OCI-LY7 (cell line): ENCODE results near the gene SPDYE17. TPM values are rescaled to one million over a fixed set of nuclear protein-coding genes. Genes with fewer than 3 reads are reported as not detected.
"Not testable (repeated sequence)": the region's sequence is repeated elsewhere in the genome, so short reads cannot be mapped to it uniquely, and the experiment has no call there.

ENCODE experiments used
- Bru-seq: library from RNA; stranded (reverse); fragments of 400-500 nt; gene quantifications from one replicate; lab custom pipeline; 2021; lab: Mats Ljungman, UMichigan
- BruChase-seq, 2 experiments: library from RNA; stranded (reverse); fragments of 400-500 nt; gene quantifications; one replicate each; lab custom pipeline; 2021; lab: Mats Ljungman, UMichigan
- BruUV-seq: library from RNA; stranded (reverse); fragments of 400-500 nt; replicated peaks from 2 replicates; lab custom pipeline; 2021; lab: Mats Ljungman, UMichigan
- CTCF ChIA-PET: fragments of 300-600 bp; sonication (Branson Sonifier 250); formaldehyde crosslinking; loops from one replicate; lab custom pipeline; 2022; ENCODE audit warnings: antibody characterized with exemption; ENCODE audit not compliant: unreplicated experiment; lab: Charles Lee
- POLR2A ChIA-PET: fragments of 300-600 bp; sonication (Branson Sonifier 250); formaldehyde crosslinking; loops from one replicate; lab custom pipeline; 2022; ENCODE audit warnings: antibody characterized with exemption; lab: Charles Lee
- DNase-seq: peaks from one replicate; pipeline ENCODE4 v3.0.0-alpha.2; 2015; ENCODE audit warnings: low spot score
- H2AFZ ChIP-seq: fragments of 200-600 bp; sonication (generic), shearing (Covaris generic); 2 replicates; pipeline ENCODE4 v1.6.1; 2014; ENCODE audit warnings: mild to moderate bottlenecking, antibody characterized with exemption, low read length, moderate library complexity
- H3K27ac ChIP-seq: fragments of 200-600 bp; sonication (generic); 2 replicates; pipeline ENCODE4 v1.5.1; 2014; ENCODE audit warnings: mixed run types, low read depth, mild to moderate bottlenecking, moderate library complexity, low read length, inconsistent platforms; ENCODE audit not compliant: poor library complexity, severe bottlenecking
- H3K36me3 ChIP-seq: fragments of 200-600 bp; sonication (generic); 2 replicates; pipeline ENCODE4 v1.6.1; 2014; ENCODE audit warnings: mild to moderate bottlenecking, antibody characterized with exemption, low read length, moderate library complexity, mixed read lengths; ENCODE audit not compliant: insufficient read depth
- H3K4me1 ChIP-seq: fragments of 200-600 bp; sonication (generic); 2 replicates; pipeline ENCODE4 v1.5.1; 2014; ENCODE audit warnings: mild to moderate bottlenecking, low read length; ENCODE audit not compliant: insufficient read depth, poor library complexity, severe bottlenecking
- H3K4me2 ChIP-seq: fragments of 200-600 bp; sonication (generic); 2 replicates; pipeline ENCODE4 v1.6.1; 2014; ENCODE audit warnings: mild to moderate bottlenecking, low read length
- H3K4me3 ChIP-seq: fragments of 200-600 bp; sonication (generic); 2 replicates; pipeline ENCODE4 v1.5.1; 2014; ENCODE audit warnings: mild to moderate bottlenecking, low read depth, low read length; ENCODE audit not compliant: poor library complexity, severe bottlenecking
- H3K79me2 ChIP-seq: fragments of 200-600 bp; sonication (generic); 2 replicates; pipeline ENCODE4 v1.6.1; 2016; ENCODE audit warnings: low read depth, mild to moderate bottlenecking, low read length, moderate library complexity, mixed read lengths; ENCODE audit not compliant: insufficient read depth
- H3K9me2 ChIP-seq: fragments of 200-600 bp; sonication (generic); 2 replicates; pipeline ENCODE4 v1.6.1; 2016; ENCODE audit warnings: mild to moderate bottlenecking, low read length, mixed read lengths; ENCODE audit not compliant: insufficient read depth
- H3K9me3 ChIP-seq: fragments of 200-600 bp; sonication (generic); 2 replicates; pipeline ENCODE4 v1.6.1; 2014; ENCODE audit warnings: mild to moderate bottlenecking, mixed run types, low read length, mixed read lengths
- H4K20me1 ChIP-seq: fragments of 200-600 bp; sonication (generic); 2 replicates; pipeline ENCODE4 v1.6.1; 2014; ENCODE audit warnings: mild to moderate bottlenecking, antibody characterized with exemption, low read length, moderate library complexity, mixed read lengths; ENCODE audit not compliant: insufficient read depth
- intact Hi-C: fragments of 100-400 bp; cut with micrococcal nuclease; formaldehyde crosslinking; loops from one replicate; pipeline ENCODE4 v1.10.0; 2022; ENCODE audit not compliant: unreplicated experiment
- long read RNA-seq: library from polyadenylated mRNA; stranded (forward); transcript quantifications from one replicate; pipeline ENCODE4 v2.0.0, GENCODE V29; 2022
- total RNA-seq, 2 experiments: library from RNA; depleted of rRNA in 1 of 2; stranded (reverse); fragments of >200 nt in 1 of 2; shearing (Covaris generic) in 1 of 2; gene quantifications; 2 replicates each; pipeline ENCODE4 v1.2.3, GENCODE V29; 2014 to 2022

The SPDYE17 gene
- not detected in 2 replicates for total RNA-seq (2014; rRNA removed; shearing (Covaris generic))
- total RNA-seq (2022): not detected in 2 replicates
- not detected for Bru-seq, nascent RNA
- BruChase-seq, experiment 1, labeled RNA remaining after a 6-hour chase: not detected
- percentile 19 among the genes with signal in this experiment for BruChase-seq, experiment 2, labeled RNA remaining after a 2-hour chase
- long read RNA-seq: 0 reads

GRCh38 chr7:77032261-77032660 lies at the start of gene SPDYE17:
Gene SPDYE17 (minus strand): TSS chr7:77032361. CDS start chr7:77030570, 1,791 bp downstream.
- H3K4me2 ChIP-seq, CTCF ChIA-PET, H3K79me2 ChIP-seq, H3K4me1 ChIP-seq, H4K20me1 ChIP-seq, H3K9me3 ChIP-seq, intact Hi-C loops, H3K36me3 ChIP-seq, H3K4me3 ChIP-seq, DNase-seq, POLR2A ChIA-PET, H3K9me2 ChIP-seq, BruUV-seq, H3K27ac ChIP-seq, H2AFZ ChIP-seq: not testable (repeated sequence)

GRCh38 chr7:77080236-77080635 lies 48.1 kb upstream of the SPDYE17 start:
- DNase-seq, H3K9me2 ChIP-seq, H3K4me1 ChIP-seq, H3K4me2 ChIP-seq, H3K36me3 ChIP-seq, H3K79me2 ChIP-seq, POLR2A ChIA-PET, H4K20me1 ChIP-seq, intact Hi-C loops, BruUV-seq, H3K9me3 ChIP-seq, CTCF ChIA-PET, H3K27ac ChIP-seq, H3K4me3 ChIP-seq, H2AFZ ChIP-seq: not testable (repeated sequence)

- H3K9me3 ChIP-seq, BruUV-seq, H4K20me1 ChIP-seq, H3K4me3 ChIP-seq, H3K9me2 ChIP-seq, H3K4me2 ChIP-seq, H3K4me1 ChIP-seq, H3K36me3 ChIP-seq, H2AFZ ChIP-seq, CTCF ChIA-PET, H3K79me2 ChIP-seq, H3K27ac ChIP-seq, DNase-seq, intact Hi-C loops, POLR2A ChIA-PET: not testable (repeated sequence)
Measured at GRCh38 chr7:77079624-77080023, 47.5 kb upstream of the SPDYE17 start.

GRCh38 chr7:77079112-77079511 lies 47.0 kb upstream of the SPDYE17 start:
- POLR2A ChIA-PET, BruUV-seq: not testable (repeated sequence)

GRCh38 chr7:77077060-77077459 lies 44.9 kb upstream of the SPDYE17 start:
- H3K9me2 ChIP-seq, BruUV-seq, H3K4me1 ChIP-seq, H3K4me2 ChIP-seq, H4K20me1 ChIP-seq, H3K27ac ChIP-seq, H2AFZ ChIP-seq, H3K36me3 ChIP-seq, DNase-seq, H3K79me2 ChIP-seq, intact Hi-C loops, POLR2A ChIA-PET, CTCF ChIA-PET, H3K4me3 ChIP-seq, H3K9me3 ChIP-seq: not testable (repeated sequence)

More at GRCh38 chr7:77079112-77079511, 47.0 kb upstream of the SPDYE17 start:
- H3K9me2 ChIP-seq, intact Hi-C loops, CTCF ChIA-PET, H4K20me1 ChIP-seq, H3K79me2 ChIP-seq, H3K4me1 ChIP-seq, H3K9me3 ChIP-seq, DNase-seq, H3K36me3 ChIP-seq, H2AFZ ChIP-seq, H3K4me3 ChIP-seq, H3K27ac ChIP-seq, H3K4me2 ChIP-seq: not testable (repeated sequence)

GRCh38 chr7:77074786-77075396 lies 42.7 kb upstream of the SPDYE17 start:
- H3K27ac ChIP-seq, intact Hi-C loops, H3K79me2 ChIP-seq, H3K9me2 ChIP-seq, H3K4me3 ChIP-seq, BruUV-seq, H4K20me1 ChIP-seq, H2AFZ ChIP-seq, H3K4me1 ChIP-seq, DNase-seq, POLR2A ChIA-PET, H3K9me3 ChIP-seq, H3K4me2 ChIP-seq, H3K36me3 ChIP-seq, CTCF ChIA-PET: not testable (repeated sequence)
